Measurements from ENCODE around the gene G6PC1.
"Not testable (repeated sequence)": the region's sequence is repeated elsewhere in the genome, so short reads cannot be mapped to it uniquely, and the experiment has no call there.

The G6PC1 gene

GRCh38 chr17:42901535-42902229 is 1.1 kb downstream of the G6PC1 start:
- no peak for DNase-seq

- DNase-seq: no peak
Measured at GRCh38 chr17:42904110-42904469, 3.5 kb downstream of the G6PC1 start.

- no peak for DNase-seq
Measured at GRCh38 chr17:42906772-42907446, 6.3 kb downstream of the G6PC1 start.

- no peak for DNase-seq
Measured at GRCh38 chr17:42908872-42909700, 8.5 kb downstream of the G6PC1 start.

- no peak for DNase-seq
Measured at GRCh38 chr17:42913522-42913921, 12.9 kb downstream of the G6PC1 start.

- DNase-seq: no peak
Measured at GRCh38 chr17:42913981-42914617, 13.5 kb downstream of the G6PC1 start.

- DNase-seq: not testable (repeated sequence)
Measured at GRCh38 chr17:42915288-42915687, 14.7 kb downstream of the G6PC1 start.

- not testable (repeated sequence) for DNase-seq
Measured at GRCh38 chr17:42916388-42917235, 16.0 kb downstream of the G6PC1 start.

- DNase-seq: no peak
Measured at GRCh38 chr17:42917236-42917603, 16.6 kb downstream of the G6PC1 start.

GRCh38 chr17:42918902-42919521 is 18.4 kb downstream of the G6PC1 start:
- DNase-seq: no peak

GRCh38 chr17:42919522-42920077 is 19.0 kb downstream of the G6PC1 start:
- DNase-seq: not testable (repeated sequence)

GRCh38 chr17:42920106-42920900 is 19.7 kb downstream of the G6PC1 start:
- DNase-seq: no peak

GRCh38 chr17:42920922-42921321 is 20.3 kb downstream of the G6PC1 start:
- no peak for DNase-seq

GRCh38 chr17:42922294-42922693 is 21.7 kb downstream of the G6PC1 start:
- DNase-seq: no peak

GRCh38 chr17:42923472-42923871 is 22.9 kb downstream of the G6PC1 start:
- DNase-seq: not testable (repeated sequence)

- DNase-seq: no peak
Measured at GRCh38 chr17:42924891-42925290, 24.3 kb downstream of the G6PC1 start.

GRCh38 chr17:42928714-42929496 is 28.3 kb downstream of the G6PC1 start:
- DNase-seq: no peak

- no peak for DNase-seq
Measured at GRCh38 chr17:42929497-42929844, 28.9 kb downstream of the G6PC1 start.
